ENCODE data around the gene NAP1L4.

The NAP1L4 gene

GRCh38 chr11:2904153-2905052 is 87.7 kb downstream of the NAP1L4 start:
- no peak for DNase-seq (ENCODE audit: extremely low read depth, low read depth)
- TF ChIP-seq CTCF (IDR thresholded peaks at IDR 0.05; ENCODE audit: low read depth, low read length), result no peak

- no peak for TF ChIP-seq CTCF (IDR thresholded peaks at IDR 0.05; ENCODE audit: low read depth, low read length)
- DNase-seq (ENCODE audit: extremely low read depth, low read depth), result no peak
Observed at GRCh38 chr11:2903672-2904011, 88.5 kb downstream of the NAP1L4 start.

- no peak for TF ChIP-seq CTCF (IDR thresholded peaks at IDR 0.05; ENCODE audit: low read depth, low read length)
Observed at GRCh38 chr11:2902784-2903671, 89.1 kb downstream of the NAP1L4 start.

GRCh38 chr11:2901854-2902783 is 90.0 kb downstream of the NAP1L4 start:
- DNase-seq (ENCODE audit: extremely low read depth, low read depth), result peak; percentile 69

More at GRCh38 chr11:2902784-2903671, 89.1 kb downstream of the NAP1L4 start:
- no peak for DNase-seq (ENCODE audit: extremely low read depth, low read depth)

GRCh38 chr11:2901196-2901796 is 90.8 kb downstream of the NAP1L4 start:
- no peak for DNase-seq (ENCODE audit: extremely low read depth, low read depth)
- TF ChIP-seq CTCF (IDR thresholded peaks at IDR 0.05; ENCODE audit: low read depth, low read length), result no peak

More at GRCh38 chr11:2901854-2902783, 90.0 kb downstream of the NAP1L4 start:
- TF ChIP-seq CTCF (IDR thresholded peaks at IDR 0.05; ENCODE audit: low read depth, low read length), result no peak

GRCh38 chr11:2899080-2899783 is 92.9 kb downstream of the NAP1L4 start:
- DNase-seq (ENCODE audit: extremely low read depth, low read depth), result no peak
- TF ChIP-seq CTCF (IDR thresholded peaks at IDR 0.05; ENCODE audit: low read depth, low read length), result no peak

Data from AG09319 (cell line).